DND-41 (cell line): ENCODE results near the gene GPC6.

Source experiments
- CTCF ChIP-seq: IDR thresholded peaks from 2 replicates; pipeline ENCODE4 v1.5.1; 2012; ENCODE audit warnings: borderline replicate concordance, low read length, moderate library complexity, mild to moderate bottlenecking; ENCODE audit not compliant: poor library complexity, severe bottlenecking; ENCODE audit errors: extremely low read depth
- EZH2 ChIP-seq: IDR thresholded peaks from 3 replicates; pipeline ENCODE4 v1.6.1; 2012; ENCODE audit warnings: borderline replicate concordance, low read depth, mild to moderate bottlenecking, moderate library complexity, low read length, inconsistent platforms; ENCODE audit not compliant: severe bottlenecking

GRCh38 chr13:94227255-94227879, 1000.8 kb downstream of the GPC6 start:
- TF ChIP-seq CTCF (no peak), EZH2 (no peak)
